ENCODE data around the gene RNF217.

Gene RNF217

GRCh38 chr6:125095580-125096301 is 133.5 kb downstream of the RNF217 start:
- DNase-seq (ENCODE audit: low read depth): peak; percentile 75

DNA sequence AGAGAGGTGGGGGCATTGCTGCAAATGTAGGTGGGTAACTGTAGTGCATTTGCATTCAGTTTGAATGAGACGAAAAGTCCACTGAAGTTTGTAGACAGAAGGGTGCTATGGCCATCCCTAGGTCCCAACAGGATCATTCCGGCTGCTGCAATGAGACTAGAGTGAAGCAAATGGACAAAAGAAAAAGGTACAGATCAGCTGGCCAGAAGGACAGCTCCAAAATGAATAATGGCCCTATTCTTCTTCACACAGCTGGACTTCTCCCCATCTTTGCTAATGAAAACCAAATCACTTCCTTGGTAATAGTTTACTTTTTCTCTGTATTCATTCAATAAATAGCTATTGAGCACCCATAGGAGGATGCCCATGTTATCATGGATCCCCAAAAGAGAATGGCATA is 134.9 kb downstream of the RNF217 start:
- no peak for DNase-seq (ENCODE audit: low read depth)

GRCh38 chr6:125098253-125098652 is 136.0 kb downstream of the RNF217 start:
- DNase-seq (ENCODE audit: low read depth): no peak

DNA sequence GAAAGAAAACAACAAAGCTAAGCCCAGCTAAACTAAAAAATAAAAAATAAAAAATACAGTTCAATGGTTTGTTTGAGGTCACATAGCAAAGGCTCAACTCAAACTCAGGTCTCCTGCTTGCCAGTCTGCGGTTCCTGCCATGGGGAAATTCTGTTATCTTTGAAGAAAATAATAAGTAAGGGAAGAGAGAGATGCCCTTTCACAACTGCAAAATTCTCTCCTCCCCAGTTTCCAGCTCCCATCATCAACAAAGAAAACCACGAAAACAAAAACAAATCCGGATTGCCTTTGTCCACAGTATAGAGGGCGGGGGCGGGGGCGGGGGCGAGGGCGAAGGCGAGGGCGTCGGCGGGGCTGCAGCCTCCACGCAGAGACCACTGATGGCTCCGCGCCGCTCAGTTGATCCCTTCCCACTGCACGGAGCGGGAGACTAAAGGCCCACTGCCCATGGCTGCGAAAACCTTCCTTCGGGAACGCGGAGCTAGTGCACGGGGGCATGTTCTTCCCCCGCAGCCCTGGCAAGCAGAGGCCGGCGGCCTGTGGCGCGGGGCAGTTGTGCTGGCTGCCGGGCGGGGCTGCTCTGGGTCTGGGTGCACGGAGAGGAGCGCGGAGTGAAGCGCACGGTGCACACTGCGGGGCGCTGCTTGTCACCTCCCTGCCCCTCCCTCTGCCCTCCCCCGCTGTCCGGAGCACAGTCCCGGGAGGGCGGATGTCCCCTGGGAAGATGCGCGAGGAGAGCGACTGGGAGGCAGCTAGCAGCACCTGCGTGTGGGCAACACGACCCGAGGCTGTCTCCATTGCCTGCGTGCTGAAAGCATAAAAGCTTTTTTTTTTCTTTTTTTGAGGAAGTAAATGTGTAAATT is 137.2 kb downstream of the RNF217 start:
- no peak for DNase-seq (ENCODE audit: low read depth)

DNA sequence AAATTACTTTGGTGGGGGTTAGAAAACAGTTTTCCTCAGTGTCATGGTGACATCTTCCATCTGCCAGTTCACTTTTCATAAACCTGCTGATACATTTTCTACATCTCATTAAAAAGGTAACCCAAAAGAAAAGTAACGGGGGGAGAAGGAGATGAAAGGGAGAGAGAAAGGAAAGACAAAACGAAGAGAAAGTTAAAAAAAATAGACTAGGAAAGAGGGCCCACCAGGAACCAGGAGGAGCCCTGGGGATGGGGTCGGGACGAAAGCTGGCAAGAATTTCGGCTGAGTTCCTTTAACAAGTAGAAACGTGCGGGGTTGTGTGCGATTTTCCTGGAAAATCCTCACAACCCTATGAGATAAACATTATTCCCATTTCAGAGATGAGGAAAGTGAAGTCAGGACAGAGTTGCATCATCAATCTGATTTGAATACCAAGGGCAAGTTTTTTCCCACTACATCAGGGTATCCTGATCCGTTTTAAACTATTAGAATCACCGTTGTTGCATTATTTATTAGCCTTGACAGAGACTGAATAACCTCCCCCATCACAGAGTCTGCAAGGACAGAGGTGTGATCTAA is 137.9 kb downstream of the RNF217 start:
- DNase-seq (ENCODE audit: low read depth): no peak

DNA sequence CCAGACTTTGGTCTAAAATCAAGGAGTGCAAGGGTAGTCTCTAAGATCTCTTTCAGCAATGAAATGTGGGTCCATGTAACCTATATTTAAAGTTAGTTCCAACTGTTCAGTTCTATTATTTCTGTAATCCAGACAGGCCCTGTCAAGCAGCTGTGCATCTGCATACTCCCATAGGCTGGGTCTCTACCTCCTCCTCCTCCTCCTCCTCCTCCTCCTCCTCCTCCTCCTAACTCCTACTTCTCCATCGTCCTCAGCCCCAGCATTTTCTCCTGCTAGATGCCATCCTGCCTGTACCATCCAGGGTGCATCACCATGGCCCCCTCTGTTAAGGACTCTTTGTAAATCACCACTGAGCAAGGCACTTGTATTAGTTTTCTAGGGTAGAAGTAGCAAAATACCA is 138.9 kb downstream of the RNF217 start:
- DNase-seq (ENCODE audit: low read depth): no peak

GRCh38 chr6:125101631-125102030 is 139.4 kb downstream of the RNF217 start:
- DNase-seq (ENCODE audit: low read depth): no peak

DNA sequence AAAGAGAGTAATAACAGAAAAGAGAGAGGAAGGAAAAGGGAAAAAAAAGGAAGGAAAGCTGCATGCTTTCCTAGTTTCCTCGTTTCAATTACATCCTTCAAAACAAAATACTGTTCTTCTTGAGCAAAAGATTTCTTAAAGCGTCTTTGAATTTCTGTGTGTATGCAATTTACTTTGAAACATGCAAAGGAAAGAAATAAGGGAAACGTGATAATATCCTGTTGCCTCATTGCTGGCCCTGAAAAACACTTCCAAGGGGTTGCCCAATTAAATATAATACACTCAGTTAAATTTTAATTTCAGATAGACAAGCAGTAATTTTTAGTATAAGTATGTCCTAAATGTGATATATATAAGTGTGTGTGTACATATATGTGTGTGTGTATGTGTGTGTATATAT is 140.2 kb downstream of the RNF217 start:
- DNase-seq (ENCODE audit: low read depth): no peak

DNA sequence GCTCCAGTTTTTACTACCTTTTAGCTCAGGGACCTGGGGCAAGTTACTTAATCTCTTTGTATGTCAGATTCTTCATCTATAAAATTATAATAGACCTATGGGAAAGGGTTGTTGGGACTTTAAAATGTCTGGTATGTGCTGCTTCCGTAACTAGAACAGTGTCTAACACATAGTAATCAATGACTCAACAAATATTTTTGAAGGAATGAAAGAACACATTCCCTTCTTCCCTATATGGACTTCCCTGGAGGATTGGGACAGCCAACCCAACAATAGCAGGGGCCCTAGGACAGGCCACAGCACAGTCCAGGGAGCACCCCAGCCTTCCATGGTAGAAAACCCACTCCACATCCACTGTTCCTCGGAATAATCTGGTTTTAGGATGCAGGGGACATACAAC is 140.7 kb downstream of the RNF217 start:
- peak; percentile 87 for DNase-seq (ENCODE audit: low read depth)

DNA sequence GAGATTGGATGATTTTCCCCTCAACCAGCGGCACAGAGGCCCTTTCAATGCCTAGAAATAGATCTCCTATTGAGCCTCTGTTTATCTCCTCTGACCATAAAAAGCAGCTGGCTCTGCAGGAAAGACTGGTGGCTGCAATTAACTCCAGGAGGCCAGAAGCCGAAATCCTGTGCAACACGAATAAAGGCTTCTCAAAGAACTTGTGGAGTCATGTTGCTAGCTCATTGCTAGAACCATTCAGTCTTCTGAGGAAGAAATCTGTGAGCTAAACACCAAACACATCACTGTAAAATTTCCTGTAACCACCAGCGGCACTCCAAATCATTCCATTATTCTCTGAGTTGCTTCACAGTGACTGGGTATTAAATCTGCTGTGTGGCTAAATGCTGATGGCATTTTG is 142.2 kb downstream of the RNF217 start:
- DNase-seq (ENCODE audit: low read depth): peak; percentile 76

- DNase-seq (ENCODE audit: low read depth): no peak
Measured at GRCh38 chr6:125107048-125107447, 144.8 kb downstream of the RNF217 start.

GRCh38 chr6:125107896-125108295 is 145.7 kb downstream of the RNF217 start:
- no peak for DNase-seq (ENCODE audit: low read depth)

DNA sequence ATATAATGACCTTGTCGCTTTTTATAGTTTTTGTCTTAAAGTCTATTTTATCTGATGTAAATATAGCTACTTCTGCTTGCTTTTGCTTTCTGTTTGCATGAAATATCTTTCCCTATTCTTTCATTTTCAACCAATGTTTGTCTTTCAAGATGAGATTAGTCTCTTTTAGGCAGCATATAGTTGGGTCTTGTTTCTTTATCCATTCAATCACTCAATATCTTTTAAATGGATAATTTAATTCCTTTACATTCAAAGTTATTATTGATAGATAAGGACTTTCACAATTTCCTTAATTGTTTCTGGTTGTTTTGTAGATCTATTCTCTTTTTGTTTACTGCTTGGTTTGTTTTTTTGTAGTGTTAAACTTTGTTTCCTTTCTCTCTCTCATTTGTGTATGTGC is 147.8 kb downstream of the RNF217 start:
- no peak for DNase-seq (ENCODE audit: low read depth)

GRCh38 chr6:125111219-125111983 is 149.2 kb downstream of the RNF217 start:
- DNase-seq (ENCODE audit: low read depth): no peak

GRCh38 chr6:125112934-125113333 is 150.7 kb downstream of the RNF217 start:
- DNase-seq (ENCODE audit: low read depth): no peak

DNA sequence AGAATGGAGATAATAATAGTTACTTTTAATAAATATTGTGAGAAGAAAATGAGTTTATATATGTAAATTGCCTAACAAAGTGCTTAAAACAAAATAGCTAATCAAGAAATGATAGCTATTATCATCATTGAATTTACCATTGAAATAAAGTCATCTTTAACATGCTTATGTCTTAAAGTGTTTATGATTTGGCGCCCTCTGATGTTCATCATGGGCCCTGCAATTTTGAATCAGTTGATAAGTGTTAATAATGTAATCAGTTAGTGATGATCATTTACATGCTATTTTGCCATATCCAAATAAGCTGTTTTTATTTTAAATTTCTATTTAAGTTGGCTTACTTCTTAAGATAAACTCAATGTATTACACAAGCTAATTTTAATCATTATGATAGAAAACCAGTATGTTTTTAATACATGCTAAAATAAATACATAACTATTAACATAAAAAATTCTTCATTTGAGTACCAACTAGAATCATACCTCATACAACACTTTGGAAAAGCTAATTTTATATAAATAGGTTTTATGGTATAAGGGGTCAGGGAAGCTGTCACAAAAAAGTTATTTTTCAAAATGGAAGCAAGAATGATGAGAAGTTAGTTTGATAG is 152.1 kb downstream of the RNF217 start:
- no peak for DNase-seq (ENCODE audit: low read depth)

- no peak for DNase-seq (ENCODE audit: low read depth)
Measured at GRCh38 chr6:125116170-125116569, 153.9 kb downstream of the RNF217 start.

GRCh38 chr6:125116710-125117109 is 154.5 kb downstream of the RNF217 start:
- DNase-seq (ENCODE audit: low read depth): no peak

DNA sequence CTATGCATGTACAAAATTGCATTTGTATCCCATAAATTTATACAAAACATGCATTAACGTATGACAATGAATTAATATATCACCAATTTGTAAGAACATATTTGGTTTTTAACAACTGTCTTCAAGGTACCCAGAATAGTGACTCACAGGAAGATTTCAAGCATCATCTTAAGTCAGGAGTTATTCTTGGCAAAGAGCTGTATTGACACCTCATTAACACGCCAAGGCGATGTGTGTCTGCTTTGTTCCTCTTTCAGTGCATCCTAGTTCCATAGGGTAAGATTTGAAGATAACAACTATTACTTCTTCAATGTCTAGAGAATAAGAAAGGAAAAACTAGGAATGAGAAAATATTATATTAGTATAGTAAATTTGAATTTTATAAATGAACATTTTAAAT is 155.6 kb downstream of the RNF217 start:
- no peak for DNase-seq (ENCODE audit: low read depth)

- no peak for DNase-seq (ENCODE audit: low read depth)
Measured at GRCh38 chr6:125120054-125120590, 157.9 kb downstream of the RNF217 start.

GRCh38 chr6:125121894-125122293 is 159.7 kb downstream of the RNF217 start:
- DNase-seq (ENCODE audit: low read depth): no peak

- DNase-seq (ENCODE audit: low read depth): no peak
Measured at GRCh38 chr6:125123051-125123450, 160.8 kb downstream of the RNF217 start.

Measured in GM04503 (cell line).